ENCODE data around the gene MFSD12.
"Not testable (repeated sequence)": the region's sequence is repeated elsewhere in the genome, so short reads cannot be mapped to it uniquely, and the experiment has no call there.

MFSD12 gene

DNA sequence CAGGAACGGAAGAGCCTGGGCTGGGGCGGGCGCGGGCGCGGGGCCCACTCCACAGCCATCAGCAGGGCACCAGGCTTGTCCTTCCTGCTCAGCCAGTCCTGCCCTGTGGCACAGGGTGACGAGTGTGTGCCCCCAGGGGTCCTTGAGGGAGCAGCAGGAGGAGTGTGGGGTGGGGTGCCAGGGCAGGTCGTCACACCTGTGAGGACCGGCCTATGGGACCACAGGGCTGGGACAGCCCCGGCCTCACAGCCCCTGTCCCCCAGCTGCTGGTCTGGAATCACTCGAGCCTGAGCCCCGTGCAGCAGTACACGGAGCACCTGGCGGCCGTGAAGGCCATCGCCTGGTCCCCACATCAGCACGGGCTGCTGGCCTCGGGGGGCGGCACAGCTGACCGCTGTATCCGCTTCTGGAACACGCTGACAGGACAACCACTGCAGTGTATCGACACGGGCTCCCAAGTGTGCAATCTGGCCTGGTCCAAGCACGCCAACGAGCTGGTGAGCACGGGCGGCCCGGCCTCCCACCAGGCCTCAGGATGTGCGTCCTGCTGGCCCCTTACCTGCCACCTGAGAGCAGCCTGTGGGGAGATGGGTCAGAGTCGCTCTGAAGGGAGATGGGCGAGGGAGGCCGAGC is 25.1 kb downstream of the MFSD12 start:
- TF ChIP-seq, protein P1, sequence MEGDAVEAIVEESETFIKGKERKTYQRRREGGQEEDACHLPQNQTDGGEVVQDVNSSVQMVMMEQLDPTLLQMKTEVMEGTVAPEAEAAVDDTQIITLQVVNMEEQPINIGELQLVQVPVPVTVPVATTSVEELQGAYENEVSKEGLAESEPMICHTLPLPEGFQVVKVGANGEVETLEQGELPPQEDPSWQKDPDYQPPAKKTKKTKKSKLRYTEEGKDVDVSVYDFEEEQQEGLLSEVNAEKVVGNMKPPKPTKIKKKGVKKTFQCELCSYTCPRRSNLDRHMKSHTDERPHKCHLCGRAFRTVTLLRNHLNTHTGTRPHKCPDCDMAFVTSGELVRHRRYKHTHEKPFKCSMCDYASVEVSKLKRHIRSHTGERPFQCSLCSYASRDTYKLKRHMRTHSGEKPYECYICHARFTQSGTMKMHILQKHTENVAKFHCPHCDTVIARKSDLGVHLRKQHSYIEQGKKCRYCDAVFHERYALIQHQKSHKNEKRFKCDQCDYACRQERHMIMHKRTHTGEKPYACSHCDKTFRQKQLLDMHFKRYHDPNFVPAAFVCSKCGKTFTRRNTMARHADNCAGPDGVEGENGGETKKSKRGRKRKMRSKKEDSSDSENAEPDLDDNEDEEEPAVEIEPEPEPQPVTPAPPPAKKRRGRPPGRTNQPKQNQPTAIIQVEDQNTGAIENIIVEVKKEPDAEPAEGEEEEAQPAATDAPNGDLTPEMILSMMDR (conservative IDR thresholded peaks at IDR 0.05; ENCODE audit: low read depth, low read length), result no peak
- DNase-seq (ENCODE audit: low read depth), result no peak

DNA sequence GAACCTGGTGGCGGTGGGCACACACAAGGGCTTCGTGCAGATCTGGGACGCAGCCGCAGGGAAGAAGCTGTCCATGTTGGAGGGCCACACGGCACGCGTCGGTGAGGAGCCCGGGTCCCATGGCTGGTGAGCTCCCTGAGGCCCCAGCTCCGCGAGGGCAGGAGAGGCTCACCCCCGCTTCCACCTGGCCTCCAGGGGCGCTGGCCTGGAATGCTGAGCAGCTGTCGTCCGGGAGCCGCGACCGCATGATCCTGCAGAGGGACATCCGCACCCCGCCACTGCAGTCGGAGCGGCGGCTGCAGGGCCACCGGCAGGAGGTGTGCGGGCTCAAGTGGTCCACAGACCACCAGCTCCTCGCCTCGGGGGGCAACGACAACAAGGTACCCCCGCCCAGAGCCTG is 25.7 kb downstream of the MFSD12 start:
- TF ChIP-seq, protein P1 (conservative IDR thresholded peaks at IDR 0.05; ENCODE audit: low read depth, low read length), result no peak
- no peak overlapping the region for H3K4me3 ChIP-seq (ENCODE audit: low read length)
- DNase-seq (ENCODE audit: low read depth), result no peak

More for the DNA sequence above, 25.1 kb downstream of the MFSD12 start:
- H3K4me3 ChIP-seq (ENCODE audit: low read length), result no peak overlapping the region

DNA sequence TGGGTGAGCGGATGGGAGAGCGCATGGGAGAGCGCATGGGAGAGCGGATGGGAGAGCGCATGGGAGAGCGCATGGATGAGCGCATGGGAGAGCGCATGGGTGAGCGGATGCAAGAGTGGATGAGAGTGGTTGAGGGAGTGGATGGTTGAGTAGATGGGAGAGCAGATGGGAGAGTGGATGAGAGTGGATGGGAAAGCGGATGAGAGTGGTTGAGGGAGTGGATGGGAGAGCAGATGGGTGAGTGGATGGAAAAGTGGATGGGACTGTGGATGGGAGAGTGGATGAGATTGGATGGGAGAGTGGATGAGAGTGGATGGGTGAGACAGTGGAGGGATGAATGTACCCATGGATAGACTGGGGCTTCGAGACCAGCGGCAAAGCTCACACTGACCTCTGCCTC is 27.0 kb downstream of the MFSD12 start:
- no peak overlapping the region for H3K4me3 ChIP-seq (ENCODE audit: low read length)
- TF ChIP-seq, protein P1 (conservative IDR thresholded peaks at IDR 0.05; ENCODE audit: low read depth, low read length), result no peak
- no peak for DNase-seq (ENCODE audit: low read depth)

DNA sequence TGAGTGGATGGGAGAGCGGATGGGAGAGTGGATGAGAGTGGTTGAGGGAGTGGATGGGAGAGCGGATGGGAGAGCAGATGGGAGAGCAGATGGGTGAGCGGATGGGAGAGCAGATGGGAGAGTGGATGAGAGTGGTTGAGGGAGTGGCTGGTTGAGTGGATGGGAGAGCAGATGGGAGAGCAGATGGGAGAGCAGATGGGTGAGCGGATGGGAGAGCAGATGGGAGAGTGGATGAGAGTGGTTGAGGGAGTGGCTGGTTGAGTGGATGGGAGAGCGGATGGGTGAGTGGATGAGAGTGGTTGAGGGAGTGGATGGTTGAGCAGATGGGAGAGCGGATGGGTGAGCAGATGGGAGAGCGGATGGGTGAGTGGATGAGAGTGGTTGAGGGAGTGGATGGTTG is 28.1 kb downstream of the MFSD12 start:
- DNase-seq (ENCODE audit: low read depth); H3K4me3 ChIP-seq (ENCODE audit: low read length): not testable (repeated sequence)

DNA sequence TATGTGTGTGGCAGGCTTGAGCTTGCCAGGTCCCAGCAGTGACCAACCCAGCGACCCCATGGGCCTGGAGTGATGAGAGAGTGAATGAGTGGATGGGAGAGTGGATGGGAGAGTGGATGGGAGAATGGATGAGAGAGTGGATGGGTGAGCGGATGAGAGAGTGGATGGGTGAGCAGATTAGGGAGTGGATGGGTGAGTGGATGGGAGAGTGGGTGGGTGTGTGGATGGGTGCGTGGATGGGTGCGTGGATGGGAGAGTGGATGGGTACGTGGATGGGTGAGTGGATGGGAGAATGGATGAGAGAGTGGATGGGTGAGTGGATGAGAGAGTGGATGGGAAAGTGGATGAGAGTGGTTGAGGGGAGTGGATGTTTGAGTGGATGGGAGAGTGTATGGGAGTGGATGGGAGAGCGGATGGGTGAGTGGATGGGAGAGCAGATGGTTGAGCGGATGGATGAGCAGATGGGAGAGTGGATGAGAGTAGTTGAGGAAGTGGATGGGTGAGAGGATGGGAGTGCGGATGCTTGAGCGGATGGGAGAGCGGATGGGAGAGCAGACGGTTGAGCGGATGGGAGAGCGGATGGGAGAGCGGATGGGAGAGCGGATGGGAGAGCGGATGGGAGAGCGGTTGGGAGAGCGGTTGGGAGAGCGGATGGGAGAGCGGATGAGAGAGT is 28.7 kb downstream of the MFSD12 start:
- no peak for DNase-seq (ENCODE audit: low read depth)
- no peak overlapping the region for H3K4me3 ChIP-seq (ENCODE audit: low read length)
- TF ChIP-seq, protein P1 (conservative IDR thresholded peaks at IDR 0.05; ENCODE audit: low read depth, low read length), result no peak

DNA sequence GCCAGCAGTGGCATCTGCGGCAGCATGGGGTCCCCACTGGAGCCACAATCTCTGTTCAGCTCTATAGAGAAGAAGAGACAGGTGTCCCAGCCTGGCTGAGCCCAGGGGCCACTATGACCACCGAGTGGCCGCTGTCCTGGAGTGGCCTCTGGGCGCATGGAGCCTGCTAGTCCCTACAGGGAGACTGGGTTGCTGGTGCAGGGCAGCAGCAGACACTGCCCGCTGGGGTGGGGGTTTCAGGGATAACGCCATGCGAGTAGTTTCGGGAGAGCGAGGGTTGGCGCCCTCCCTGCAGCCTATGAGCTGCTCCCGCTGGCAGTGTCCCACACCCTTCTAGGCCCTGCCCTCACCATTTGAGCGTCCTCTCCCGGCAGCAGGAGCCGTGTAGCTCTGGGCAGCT is 29.3 kb downstream of the MFSD12 start:
- TF ChIP-seq, protein P1 (conservative IDR thresholded peaks at IDR 0.05; ENCODE audit: low read depth, low read length), result no peak
- no peak for DNase-seq (ENCODE audit: low read depth)
- H3K4me3 ChIP-seq (ENCODE audit: low read length), result no peak overlapping the region

DNA sequence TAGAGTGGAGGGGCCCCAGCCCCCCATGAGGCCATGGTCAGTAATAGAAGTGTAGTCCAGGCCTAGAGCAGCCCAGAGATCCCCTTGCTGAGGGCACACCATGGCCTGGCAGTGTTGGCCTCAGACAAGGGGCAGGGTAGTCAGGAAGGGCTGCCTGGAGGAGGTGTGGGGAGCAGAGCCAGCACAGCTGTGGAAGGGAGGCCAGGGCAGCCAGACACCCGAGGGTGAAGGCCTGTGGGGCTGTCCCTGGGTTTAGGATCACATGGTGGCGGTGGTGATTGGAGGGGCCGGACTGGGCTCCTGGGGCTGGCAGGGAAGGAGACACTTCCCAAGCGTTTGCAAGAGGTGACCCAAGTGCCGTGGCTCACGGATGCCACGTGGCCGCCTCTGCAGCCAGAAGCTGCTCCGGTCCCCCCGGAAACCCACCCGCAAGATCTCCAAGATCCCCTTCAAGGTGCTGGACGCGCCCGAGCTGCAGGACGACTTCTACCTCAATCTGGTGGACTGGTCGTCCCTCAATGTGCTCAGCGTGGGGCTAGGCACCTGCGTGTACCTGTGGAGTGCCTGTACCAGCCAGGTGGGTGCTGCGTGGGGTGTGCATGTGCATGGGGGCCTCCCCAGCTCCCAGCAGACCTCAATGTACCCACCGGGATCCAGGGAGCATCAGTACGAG is 30.0 kb downstream of the MFSD12 start:
- no peak overlapping the region for H3K4me3 ChIP-seq (ENCODE audit: low read length)
- TF ChIP-seq, protein P1 (conservative IDR thresholded peaks at IDR 0.05; ENCODE audit: low read depth, low read length), result no peak
- DNase-seq (ENCODE audit: low read depth), result no peak

Measured in retinal pigment epithelial cell (primary cell).